GM19025 (cell line): ENCODE data around the gene PCDHGA3.
"Not testable (repeated sequence)": the region's sequence is repeated elsewhere in the genome, so short reads cannot be mapped to it uniquely, and the experiment has no call there.

ENCODE experiments used
- ATAC-seq: cut with Tn5 transposase; IDR thresholded peaks from one replicate; pipeline ENCODE4 v1.9.1; 2021; ENCODE audit warnings: mild to moderate bottlenecking, low read depth, moderate library complexity; ENCODE audit not compliant: unreplicated experiment

PCDHGA3 gene

GRCh38 chr5:141343242-141343952, at the start of gene PCDHGA3:
PCDHGA3 (plus strand) TSS chr5:141343829; CDS start chr5:141344034, 205 bp downstream.
- ATAC-seq = no peak

- no peak for ATAC-seq
Observed at GRCh38 chr5:141298376-141298775, 45.3 kb upstream of the PCDHGA3 start.

GRCh38 chr5:141303756-141304155, 39.9 kb upstream of the PCDHGA3 start, which contains the start of gene SLC25A2:
SLC25A2 (minus strand) TSS chr5:141304049; CDS start chr5:141303865, 184 bp downstream.
- ATAC-seq = no peak

- no peak for ATAC-seq
Observed at GRCh38 chr5:141306630-141307029, 37.0 kb upstream of the PCDHGA3 start.

GRCh38 chr5:141313711-141314110, 29.9 kb upstream of the PCDHGA3 start:
- ATAC-seq = no peak

GRCh38 chr5:141316963-141317362, 26.7 kb upstream of the PCDHGA3 start:
- ATAC-seq = not testable (repeated sequence)

- ATAC-seq = no peak
Observed at GRCh38 chr5:141319202-141319601, 24.4 kb upstream of the PCDHGA3 start.

GRCh38 chr5:141319699-141320098, 23.9 kb upstream of the PCDHGA3 start:
- ATAC-seq = no peak

- ATAC-seq = peak; percentile 90
Observed at GRCh38 chr5:141320225-141321169, 23.1 kb upstream of the PCDHGA3 start, which contains the start of gene TAF7. TAF7 (minus strand) TSS chr5:141320784; CDS start chr5:141320044, 740 bp downstream.

GRCh38 chr5:141322261-141322660, 21.4 kb upstream of the PCDHGA3 start:
- ATAC-seq = no peak

- ATAC-seq = peak; percentile 54
Observed at GRCh38 chr5:141326088-141326854, 17.4 kb upstream of the PCDHGA3 start.

- ATAC-seq = no peak
Observed at GRCh38 chr5:141328231-141328630, 15.4 kb upstream of the PCDHGA3 start.

GRCh38 chr5:141330299-141331080, 13.1 kb upstream of the PCDHGA3 start, which contains the start of gene PCDHGA1:
PCDHGA1 (plus strand) TSS chr5:141330514.
- ATAC-seq = no peak

GRCh38 chr5:141332571-141332970, 11.1 kb upstream of the PCDHGA3 start:
- not testable (repeated sequence) for ATAC-seq

GRCh38 chr5:141338538-141339306, 4.9 kb upstream of the PCDHGA3 start, which contains the start of gene PCDHGA2:
PCDHGA2 (plus strand) TSS chr5:141338760.
- no peak for ATAC-seq

GRCh38 chr5:141340781-141341354, 2.8 kb upstream of the PCDHGA3 start:
- ATAC-seq = not testable (repeated sequence)

- no peak for ATAC-seq
Observed at GRCh38 chr5:141342773-141343172, 856 bp upstream of the PCDHGA3 start.

- no peak for ATAC-seq
Observed at GRCh38 chr5:141343953-141344463, 379 bp downstream of the PCDHGA3 start.
